HG03039 (cell line): ENCODE measurements around the gene RNF182.
"Not testable (repeated sequence)": the region's sequence is repeated elsewhere in the genome, so short reads cannot be mapped to it uniquely, and the experiment has no call there.

ENCODE experiments used
- ATAC-seq: cut with Tn5 transposase; IDR thresholded peaks from one replicate; pipeline ENCODE4 v1.9.1; 2021; ENCODE audit warnings: mild to moderate bottlenecking, moderate library complexity; ENCODE audit not compliant: unreplicated experiment

Gene RNF182

DNA sequence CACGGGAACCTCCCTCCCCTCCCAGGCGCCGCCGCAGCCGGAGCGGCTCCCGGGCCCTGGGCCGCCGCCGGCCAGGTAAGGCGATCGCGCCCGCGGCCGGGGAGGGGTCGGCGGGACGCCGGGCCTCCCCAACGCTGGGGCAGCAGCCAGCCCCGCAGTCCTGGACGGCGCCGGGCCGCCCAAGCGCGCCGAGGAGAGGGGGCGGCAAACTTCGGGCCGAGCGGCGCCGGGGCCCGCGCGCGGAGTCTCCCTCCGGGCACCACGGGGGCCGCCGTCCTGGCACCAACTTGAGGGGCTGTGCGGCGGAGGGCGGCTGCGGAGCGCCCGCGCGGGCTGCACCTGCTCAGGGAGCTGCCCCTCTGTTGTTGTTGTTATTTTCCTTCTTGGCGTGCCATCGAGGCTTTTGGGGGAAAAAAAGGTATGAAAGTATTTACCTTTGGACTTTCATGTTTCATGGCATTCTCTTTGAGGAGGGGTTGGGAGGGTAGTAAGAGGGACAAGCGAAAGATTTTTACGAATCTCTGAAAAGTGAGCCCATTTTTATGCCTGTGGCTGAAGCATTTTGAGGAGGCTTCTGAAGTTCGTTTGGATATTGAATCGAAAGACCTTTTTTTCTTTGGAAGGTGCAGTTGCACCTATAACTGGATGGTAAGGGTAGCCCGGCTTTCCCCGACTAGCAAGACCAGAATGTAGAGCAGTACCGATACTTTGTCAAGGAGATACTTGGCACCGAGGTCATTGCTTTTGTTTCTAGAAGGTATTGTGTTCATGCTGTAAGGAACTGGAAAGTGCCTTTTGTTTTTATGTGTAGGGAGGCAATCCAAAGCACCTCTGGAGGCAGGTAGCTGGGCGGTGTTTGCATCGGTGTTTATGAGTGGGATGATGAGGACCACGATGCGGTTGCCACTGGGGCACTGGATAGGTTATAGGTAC lies at the start of gene RNF182:
Gene RNF182 (plus strand): TSS at position 4 of the 933 bp plus-strand sequence. CDS start 52,168 bp downstream, outside the sequence.
- ATAC-seq = no peak

GRCh38 chr6:13877051-13877450 lies 47.7 kb upstream of the RNF182 start:
- no peak for ATAC-seq

DNA sequence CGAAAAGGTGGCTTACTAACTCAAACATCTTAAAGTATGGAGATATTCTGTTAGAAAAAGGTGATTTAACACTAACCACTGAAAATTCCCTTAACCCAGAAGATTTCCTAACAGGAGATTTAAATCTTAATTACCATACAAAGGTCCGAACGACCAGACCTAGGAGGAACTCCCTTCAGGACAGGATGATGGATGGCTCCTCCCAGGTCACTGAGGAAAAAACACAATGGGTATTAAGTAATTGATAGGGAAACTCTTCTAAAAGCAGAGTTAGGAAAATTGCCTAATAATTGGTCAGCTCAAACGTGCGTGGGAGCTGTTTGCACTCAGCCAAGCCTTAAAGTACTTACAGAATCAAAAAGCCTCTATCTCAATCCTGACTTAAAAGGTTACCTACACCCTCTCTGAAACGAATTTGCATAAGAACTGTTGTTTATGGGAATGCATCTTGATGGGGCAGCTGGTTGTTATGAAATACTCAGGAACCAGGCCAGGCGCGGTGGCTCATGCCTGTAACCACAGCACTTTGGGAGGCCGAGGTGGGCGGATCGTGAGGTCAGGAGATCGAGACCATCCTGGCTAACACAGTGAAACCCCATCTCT lies 44.6 kb upstream of the RNF182 start:
- ATAC-seq = not testable (repeated sequence)

GRCh38 chr6:13881621-13882165 lies 43.1 kb upstream of the RNF182 start:
- ATAC-seq = no peak

GRCh38 chr6:13883966-13884365 lies 40.8 kb upstream of the RNF182 start:
- ATAC-seq = no peak

GRCh38 chr6:13884397-13884796 lies 40.4 kb upstream of the RNF182 start:
- no peak for ATAC-seq

DNA sequence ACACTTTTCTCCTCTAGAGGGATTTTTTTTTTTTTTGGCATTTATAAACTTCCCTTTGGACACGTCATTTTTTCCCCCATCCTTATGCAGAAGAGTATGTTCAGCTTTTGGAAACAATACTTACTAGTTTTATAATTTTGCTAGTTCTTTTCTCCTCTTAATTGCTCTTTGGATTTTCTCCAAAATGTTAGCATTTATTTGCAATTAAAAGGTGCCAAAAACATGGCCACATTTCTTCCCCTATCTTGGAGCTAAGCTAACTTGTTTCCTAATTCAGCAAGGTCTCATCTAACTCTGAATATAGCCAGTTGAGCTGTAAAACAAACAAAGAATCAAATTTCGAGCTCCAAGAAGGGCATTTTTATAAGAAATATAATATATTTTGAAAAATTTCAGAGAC lies 39.2 kb upstream of the RNF182 start:
- ATAC-seq = no peak

- no peak for ATAC-seq
Measured at GRCh38 chr6:13886949-13887348, 37.8 kb upstream of the RNF182 start.

DNA sequence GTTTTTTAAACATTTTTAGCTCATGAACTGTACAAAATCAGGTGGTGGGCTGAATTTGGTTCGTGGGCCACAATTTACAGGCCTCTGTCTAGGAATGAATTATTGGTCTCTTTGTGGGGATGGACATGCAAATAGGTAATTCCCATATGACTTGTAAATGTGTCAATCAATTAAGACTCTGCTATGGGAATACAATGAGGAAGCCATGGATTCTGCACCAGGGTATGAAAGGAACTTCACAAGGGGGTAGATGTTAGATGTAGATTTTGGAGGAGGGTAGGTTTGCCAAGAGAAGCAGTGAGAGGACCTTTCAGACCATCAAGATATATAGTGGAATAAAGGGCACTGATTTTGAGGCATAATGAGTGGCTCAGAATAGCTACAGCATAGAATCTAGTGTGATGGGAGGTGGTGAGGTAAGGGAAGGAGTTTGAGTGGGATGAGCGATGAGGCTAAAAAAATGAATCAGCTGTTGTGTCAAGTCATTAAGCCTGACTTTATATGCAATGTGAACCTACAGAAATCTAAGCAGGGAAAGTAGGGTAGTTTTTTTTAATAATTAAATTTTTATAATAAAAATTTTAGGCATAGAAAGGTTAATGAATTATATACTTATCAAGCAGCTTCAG lies 32.6 kb upstream of the RNF182 start:
- no peak for ATAC-seq

- no peak for ATAC-seq
Measured at GRCh38 chr6:13902922-13903321, 21.8 kb upstream of the RNF182 start.

DNA sequence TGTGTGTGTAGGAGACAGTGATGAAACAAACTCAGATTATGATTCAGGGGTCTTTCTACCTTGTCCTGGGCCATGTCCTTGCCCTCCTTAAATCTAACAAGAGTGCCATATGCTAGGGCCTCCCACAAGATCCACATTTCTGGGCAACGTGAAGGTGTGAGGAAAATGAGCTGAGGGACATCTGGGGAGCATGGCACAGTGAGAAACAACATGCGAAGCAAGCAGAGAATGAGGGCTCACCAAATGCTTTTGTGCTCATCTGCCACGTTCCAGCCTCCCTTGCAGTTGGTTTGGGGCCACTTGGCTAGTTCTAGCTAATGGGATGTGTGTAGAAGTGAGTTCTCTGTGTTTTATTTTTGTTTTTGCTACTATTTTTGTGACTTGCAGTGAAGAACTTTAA lies 21.4 kb upstream of the RNF182 start:
- no peak for ATAC-seq

GRCh38 chr6:13907001-13907350 lies 17.8 kb upstream of the RNF182 start:
- ATAC-seq = no peak

DNA sequence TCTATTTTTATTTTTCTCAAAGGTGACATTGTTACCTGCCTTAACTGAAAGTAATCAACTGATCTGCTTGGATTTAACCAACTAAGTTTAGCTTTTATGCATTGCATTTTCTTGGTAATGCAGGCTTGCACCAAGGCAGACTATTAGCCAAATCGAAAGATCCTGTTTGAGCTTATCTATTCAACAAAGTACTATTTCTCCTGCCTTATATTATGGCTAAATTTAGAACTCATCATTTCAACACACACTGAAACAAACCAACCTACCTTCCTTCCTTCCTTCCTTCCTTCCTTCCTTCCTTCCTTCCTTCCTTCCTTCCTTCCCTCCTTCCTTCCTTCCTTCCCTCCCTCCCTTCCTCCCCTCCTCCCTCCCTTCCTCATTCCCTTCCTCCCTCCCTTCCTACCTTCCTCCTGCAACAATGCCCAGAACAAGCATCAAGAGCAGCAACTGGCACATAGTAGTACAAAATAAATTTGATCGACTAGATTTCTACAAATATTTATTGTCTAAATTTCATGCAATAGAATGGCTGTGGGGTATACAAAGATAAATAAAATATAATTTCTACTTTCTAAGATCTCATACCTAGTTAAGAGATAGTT lies 17.0 kb upstream of the RNF182 start:
- no peak for ATAC-seq

DNA sequence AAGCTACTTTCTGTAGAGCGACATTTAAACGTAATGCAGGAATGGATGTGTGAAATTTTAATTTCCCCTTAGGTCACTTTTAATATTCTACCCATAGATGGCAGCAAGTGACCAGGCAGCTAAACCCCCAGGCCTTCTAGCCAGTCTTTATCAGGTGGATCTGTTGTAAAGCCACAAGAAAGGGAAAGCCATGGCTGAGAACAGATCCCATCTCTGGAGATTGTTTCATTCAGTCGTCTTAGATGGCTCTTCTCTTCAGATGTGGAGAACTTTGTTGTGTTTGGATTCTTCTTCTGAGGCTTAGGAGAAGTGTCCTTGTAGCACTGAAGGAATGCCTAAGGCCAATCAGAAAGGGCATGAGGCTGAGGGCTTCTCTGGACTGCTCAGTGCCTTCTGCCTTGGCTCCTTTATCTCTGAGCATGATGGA lies 15.8 kb upstream of the RNF182 start:
- ATAC-seq = no peak

DNA sequence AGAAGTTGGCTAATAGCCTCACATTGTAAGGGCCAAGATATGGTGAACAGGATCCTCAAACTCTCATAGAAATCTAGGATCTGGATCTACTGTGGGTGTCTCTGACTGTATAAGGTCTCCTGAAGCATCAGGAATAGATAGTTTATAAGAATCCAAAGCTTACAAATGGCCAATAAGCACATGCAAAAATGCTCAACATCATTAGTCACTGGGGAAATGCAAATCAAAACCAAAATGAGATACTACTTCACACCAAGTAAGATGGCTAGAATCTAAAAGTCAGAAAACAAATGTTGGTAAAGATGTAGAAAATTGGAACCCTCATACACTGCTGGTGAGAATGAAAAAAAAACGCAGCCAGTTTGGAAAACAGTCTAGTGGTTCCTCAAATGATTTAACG lies 14.3 kb upstream of the RNF182 start:
- no peak for ATAC-seq

DNA sequence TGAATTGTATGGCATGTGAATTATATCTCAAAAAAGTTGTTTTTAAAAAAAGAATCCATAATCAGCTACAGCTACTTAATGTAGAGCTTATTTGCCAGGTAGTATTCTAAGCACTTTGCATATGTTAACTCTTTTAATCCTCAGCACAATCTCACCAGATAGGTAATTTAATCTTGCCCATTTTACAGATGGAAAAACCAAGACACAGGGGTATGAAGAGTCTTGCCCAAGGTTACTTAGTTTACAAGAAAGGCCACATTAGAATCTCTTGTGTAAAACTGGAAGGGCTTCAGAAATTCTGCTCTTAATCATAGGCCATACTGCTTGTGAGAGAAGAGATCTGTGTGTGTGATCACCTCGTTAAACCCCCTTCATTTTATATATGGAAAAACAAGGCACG lies 13.4 kb upstream of the RNF182 start:
- ATAC-seq = no peak

- no peak for ATAC-seq
Measured at GRCh38 chr6:13913226-13914001, 11.3 kb upstream of the RNF182 start.

- no peak for ATAC-seq
Measured at GRCh38 chr6:13914351-13914750, 10.4 kb upstream of the RNF182 start.

GRCh38 chr6:13915561-13916229 lies 9.1 kb upstream of the RNF182 start:
- ATAC-seq = no peak
